Measurements from ENCODE around the gene DNAH3. TPM values are rescaled to one million over a fixed set of nuclear protein-coding genes. Genes with fewer than 3 reads are reported as not detected.

The DNAH3 gene
- total and polyA plus RNA-seq, 2 experiments from 2014 or later, result 0.70 to 1.3 TPM

GRCh38 chr16:21069986-21070385 is 80.7 kb downstream of the DNAH3 start:
- no peak overlapping the region for H2AFZ ChIP-seq
- no peak overlapping the region for H3K4me3 ChIP-seq
- ATAC-seq (no peak), DNase-seq (ENCODE audit: low spot score) (no peak)
- Mint-ChIP-seq H3K4me1 (no peaks in the 10 kb centered on the region), H3K27ac (no peak overlapping the region), H3K9me3 (peaks cover 4% of the 10 kb centered on the region; the same call in 1 of the 3 replicates), H3K27me3 (ENCODE audit: insufficient read depth, low read depth, poor library complexity) (no peaks in the 10 kb centered on the region), H3K36me3 (ENCODE audit: low read depth) (no peaks in the 10 kb centered on the region), H3K4me3 (no peak overlapping the region)
- no peak overlapping the region for H3K4me2 ChIP-seq
- no peaks in the 10 kb centered on the region for H3K4me1 ChIP-seq (ENCODE audit: insufficient read depth)
- no peak overlapping the region for H3K27ac ChIP-seq (ENCODE audit: low read depth)
- H3F3A ChIP-seq (replicated peaks; ENCODE audit: low read depth), result no peaks in the 10 kb centered on the region
- H3K27me3 ChIP-seq (ENCODE audit: insufficient read depth), result no peaks in the 10 kb centered on the region
- no peaks in the 10 kb centered on the region for H3K36me3 ChIP-seq (ENCODE audit: insufficient read depth)
- no peaks in the 10 kb centered on the region for H4K20me1 ChIP-seq (replicated peaks; ENCODE audit: insufficient read depth)
- peaks cover 5% of the 10 kb centered on the region for H3K9me2 ChIP-seq (ENCODE audit: insufficient read depth)
- no peak for TF ChIP-seq CREB1 (CRISPR knock-in tag; IDR thresholded peaks at IDR 0.05; ENCODE audit: low read depth)
- TF ChIP-seq EZH2phosphoT487 (IDR thresholded peaks at IDR 0.05; ENCODE audit: unreplicated experiment), result no peak
- no peak for TF ChIP-seq EZH2 (IDR thresholded peaks at IDR 0.05; ENCODE audit: low read depth, unreplicated experiment)
- no peak for TF ChIP-seq JUNB (IDR thresholded peaks at IDR 0.05; ENCODE audit: unreplicated experiment)
- no peak for TF ChIP-seq ZNF331 (CRISPR knock-in tag; IDR thresholded peaks at IDR 0.05; ENCODE audit: low read depth)
- TF ChIP-seq STAT1 (IDR thresholded peaks at IDR 0.05; ENCODE audit: unreplicated experiment), result no peak
- no peak for TF ChIP-seq NANOG (IDR thresholded peaks at IDR 0.05; ENCODE audit: borderline replicate concordance)
- TF ChIP-seq ETS1 (IDR thresholded peaks at IDR 0.05), result no peak
- H3K79me2 ChIP-seq (replicated peaks; ENCODE audit: insufficient read depth), result no peaks in the 10 kb centered on the region

DNA sequence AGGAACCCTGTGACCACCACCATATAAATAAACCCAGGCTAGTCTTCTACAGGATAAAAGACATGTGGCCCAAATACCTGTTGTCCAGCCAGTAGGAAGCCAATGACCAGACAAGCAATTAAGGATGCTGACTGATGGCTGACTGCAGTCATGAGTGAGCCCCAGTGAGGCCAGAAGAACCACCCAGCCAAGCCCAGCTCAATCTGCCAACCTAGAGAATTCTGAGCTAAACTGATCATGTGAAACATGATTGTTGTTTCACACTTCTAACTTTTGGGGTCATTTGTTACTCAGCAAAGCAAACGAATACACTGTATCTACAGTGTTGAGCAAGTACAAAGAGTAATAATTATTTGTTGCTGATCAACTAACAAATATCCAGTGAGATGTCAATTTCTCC is 86.4 kb downstream of the DNAH3 start:
- Mint-ChIP-seq H3K9me3 (no peaks in the 10 kb centered on the region), H3K36me3 (ENCODE audit: low read depth) (no peaks in the 10 kb centered on the region), H3K4me3 (no peak overlapping the region), H3K27me3 (ENCODE audit: insufficient read depth, low read depth, poor library complexity) (no peaks in the 10 kb centered on the region), H3K4me1 (no peaks in the 10 kb centered on the region), H3K27ac (no peak overlapping the region)
- Histone ChIP-seq H3K36me3 (ENCODE audit: insufficient read depth) (no peaks in the 10 kb centered on the region), H3K4me3 (no peak overlapping the region), H3F3A (replicated peaks; ENCODE audit: low read depth) (no peaks in the 10 kb centered on the region), H2AFZ (no peak overlapping the region), H4K20me1 (replicated peaks; ENCODE audit: insufficient read depth) (no peaks in the 10 kb centered on the region), H3K79me2 (replicated peaks; ENCODE audit: insufficient read depth) (no peaks in the 10 kb centered on the region), H3K27ac (ENCODE audit: low read depth) (no peak overlapping the region), H3K4me1 (ENCODE audit: insufficient read depth) (no peaks in the 10 kb centered on the region), H3K27me3 (ENCODE audit: insufficient read depth) (no peaks in the 10 kb centered on the region), H3K9me2 (ENCODE audit: insufficient read depth) (peaks cover 8% of the 10 kb centered on the region), H3K4me2 (no peak overlapping the region)
- TF ChIP-seq EZH2phosphoT487 (IDR thresholded peaks at IDR 0.05; ENCODE audit: unreplicated experiment) (no peak), EZH2 (IDR thresholded peaks at IDR 0.05; ENCODE audit: low read depth, unreplicated experiment) (no peak), STAT1 (IDR thresholded peaks at IDR 0.05; ENCODE audit: unreplicated experiment) (no peak), CREB1 (CRISPR knock-in tag; IDR thresholded peaks at IDR 0.05; ENCODE audit: low read depth) (no peak), ZNF114 (CRISPR knock-in tag; IDR thresholded peaks at IDR 0.05) (no peak), JUNB (IDR thresholded peaks at IDR 0.05; ENCODE audit: unreplicated experiment) (no peak), ZNF331 (CRISPR knock-in tag; IDR thresholded peaks at IDR 0.05; ENCODE audit: low read depth) (no peak), CTCF (conservative IDR thresholded peaks at IDR 0.05; ENCODE audit: low read depth in 2 of 2) (no peak), ETS1 (IDR thresholded peaks at IDR 0.05) (no peak), NANOG (IDR thresholded peaks at IDR 0.05; ENCODE audit: borderline replicate concordance) (no peak)
- TF ChIP-seq, protein P1, sequence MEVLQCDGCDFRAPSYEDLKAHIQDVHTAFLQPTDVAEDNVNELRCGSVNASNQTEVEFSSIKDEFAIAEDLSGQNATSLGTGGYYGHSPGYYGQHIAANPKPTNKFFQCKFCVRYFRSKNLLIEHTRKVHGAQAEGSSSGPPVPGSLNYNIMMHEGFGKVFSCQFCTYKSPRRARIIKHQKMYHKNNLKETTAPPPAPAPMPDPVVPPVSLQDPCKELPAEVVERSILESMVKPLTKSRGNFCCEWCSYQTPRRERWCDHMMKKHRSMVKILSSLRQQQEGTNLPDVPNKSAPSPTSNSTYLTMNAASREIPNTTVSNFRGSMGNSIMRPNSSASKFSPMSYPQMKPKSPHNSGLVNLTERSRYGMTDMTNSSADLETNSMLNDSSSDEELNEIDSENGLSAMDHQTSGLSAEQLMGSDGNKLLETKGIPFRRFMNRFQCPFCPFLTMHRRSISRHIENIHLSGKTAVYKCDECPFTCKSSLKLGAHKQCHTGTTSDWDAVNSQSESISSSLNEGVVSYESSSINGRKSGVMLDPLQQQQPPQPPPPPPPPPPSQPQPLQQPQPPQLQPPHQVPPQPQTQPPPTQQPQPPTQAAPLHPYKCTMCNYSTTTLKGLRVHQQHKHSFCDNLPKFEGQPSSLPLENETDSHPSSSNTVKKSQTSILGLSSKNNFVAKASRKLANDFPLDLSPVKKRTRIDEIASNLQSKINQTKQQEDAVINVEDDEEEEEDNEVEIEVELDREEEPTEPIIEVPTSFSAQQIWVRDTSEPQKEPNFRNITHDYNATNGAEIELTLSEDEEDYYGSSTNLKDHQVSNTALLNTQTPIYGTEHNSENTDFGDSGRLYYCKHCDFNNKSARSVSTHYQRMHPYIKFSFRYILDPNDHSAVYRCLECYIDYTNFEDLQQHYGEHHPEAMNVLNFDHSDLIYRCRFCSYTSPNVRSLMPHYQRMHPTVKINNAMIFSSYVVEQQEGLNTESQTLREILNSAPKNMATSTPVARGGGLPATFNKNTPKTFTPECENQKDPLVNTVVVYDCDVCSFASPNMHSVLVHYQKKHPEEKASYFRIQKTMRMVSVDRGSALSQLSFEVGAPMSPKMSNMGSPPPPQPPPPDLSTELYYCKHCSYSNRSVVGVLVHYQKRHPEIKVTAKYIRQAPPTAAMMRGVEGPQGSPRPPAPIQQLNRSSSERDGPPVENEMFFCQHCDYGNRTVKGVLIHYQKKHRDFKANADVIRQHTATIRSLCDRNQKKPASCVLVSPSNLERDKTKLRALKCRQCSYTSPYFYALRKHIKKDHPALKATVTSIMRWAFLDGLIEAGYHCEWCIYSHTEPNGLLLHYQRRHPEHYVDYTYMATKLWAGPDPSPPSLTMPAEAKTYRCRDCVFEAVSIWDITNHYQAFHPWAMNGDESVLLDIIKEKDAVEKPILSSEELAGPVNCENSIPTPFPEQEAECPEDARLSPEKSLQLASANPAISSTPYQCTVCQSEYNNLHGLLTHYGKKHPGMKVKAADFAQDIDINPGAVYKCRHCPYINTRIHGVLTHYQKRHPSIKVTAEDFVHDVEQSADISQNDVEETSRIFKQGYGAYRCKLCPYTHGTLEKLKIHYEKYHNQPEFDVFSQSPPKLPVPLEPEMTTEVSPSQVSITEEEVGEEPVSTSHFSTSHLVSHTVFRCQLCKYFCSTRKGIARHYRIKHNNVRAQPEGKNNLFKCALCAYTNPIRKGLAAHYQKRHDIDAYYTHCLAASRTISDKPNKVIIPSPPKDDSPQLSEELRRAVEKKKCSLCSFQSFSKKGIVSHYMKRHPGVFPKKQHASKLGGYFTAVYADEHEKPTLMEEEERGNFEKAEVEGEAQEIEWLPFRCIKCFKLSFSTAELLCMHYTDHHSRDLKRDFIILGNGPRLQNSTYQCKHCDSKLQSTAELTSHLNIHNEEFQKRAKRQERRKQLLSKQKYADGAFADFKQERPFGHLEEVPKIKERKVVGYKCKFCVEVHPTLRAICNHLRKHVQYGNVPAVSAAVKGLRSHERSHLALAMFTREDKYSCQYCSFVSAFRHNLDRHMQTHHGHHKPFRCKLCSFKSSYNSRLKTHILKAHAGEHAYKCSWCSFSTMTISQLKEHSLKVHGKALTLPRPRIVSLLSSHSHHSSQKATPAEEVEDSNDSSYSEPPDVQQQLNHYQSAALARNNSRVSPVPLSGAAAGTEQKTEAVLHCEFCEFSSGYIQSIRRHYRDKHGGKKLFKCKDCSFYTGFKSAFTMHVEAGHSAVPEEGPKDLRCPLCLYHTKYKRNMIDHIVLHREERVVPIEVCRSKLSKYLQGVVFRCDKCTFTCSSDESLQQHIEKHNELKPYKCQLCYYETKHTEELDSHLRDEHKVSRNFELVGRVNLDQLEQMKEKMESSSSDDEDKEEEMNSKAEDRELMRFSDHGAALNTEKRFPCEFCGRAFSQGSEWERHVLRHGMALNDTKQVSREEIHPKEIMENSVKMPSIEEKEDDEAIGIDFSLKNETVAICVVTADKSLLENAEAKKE (CRISPR knock-in tag; IDR thresholded peaks at IDR 0.05), result no peak
- DNase-seq (ENCODE audit: low spot score) (no peak), ATAC-seq (no peak)

Measured in GM23338 (cell line).